DMS114 treated with DMSO at 0.1 percent for 48 hours (cell line): ENCODE measurements around the gene TFDP2.
"Not testable (repeated sequence)": the region's sequence is repeated elsewhere in the genome, so short reads cannot be mapped to it uniquely, and the experiment has no call there.

Experiments used
- DNase-seq: peaks from one replicate; lab custom pipeline; 2025; ENCODE audit not compliant: unreplicated experiment; lab: John Stamatoyannopoulos, UW

The TFDP2 gene

GRCh38 chr3:142022381-142022780, 127.0 kb downstream of the TFDP2 start:
- DNase-seq: peak; percentile 22

- DNase-seq: no peak
These were observed 128.2 kb downstream of the TFDP2 start for GRCh38 chr3:142021127-142021526.

GRCh38 chr3:142019794-142020320, 129.5 kb downstream of the TFDP2 start:
- no peak for DNase-seq

- no peak for DNase-seq
These were observed 135.4 kb downstream of the TFDP2 start for GRCh38 chr3:142013993-142014392.

DNA sequence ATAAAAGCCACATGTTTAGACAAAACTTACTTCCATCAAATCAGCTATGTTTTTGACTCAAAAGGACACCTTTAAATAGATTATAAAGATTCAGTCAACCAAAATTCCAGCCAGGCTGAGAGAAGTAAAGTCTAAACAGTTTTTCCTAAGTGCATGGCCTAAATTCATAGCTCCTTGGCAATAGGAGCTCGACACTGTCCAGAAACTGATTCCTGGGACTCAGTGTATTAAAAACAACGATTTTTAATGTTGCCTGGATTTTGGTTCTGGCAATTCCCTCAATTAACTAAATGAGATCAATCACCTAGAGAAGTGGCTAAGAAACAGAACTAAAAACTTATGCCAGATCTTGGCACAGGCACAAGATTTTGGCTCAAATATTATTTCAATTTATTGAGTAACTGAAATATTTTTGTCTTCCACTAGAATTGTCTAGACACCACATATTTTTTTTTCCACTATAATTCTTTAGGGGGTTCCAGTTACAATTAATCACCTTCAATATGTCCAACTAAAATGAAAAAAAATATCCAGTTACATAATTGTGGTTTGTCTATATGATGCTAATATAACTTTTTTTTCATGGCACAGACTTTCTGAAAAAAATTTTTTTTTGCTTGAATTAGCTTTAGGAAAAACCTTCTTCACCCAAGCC, 135.9 kb downstream of the TFDP2 start:
- no peak for DNase-seq

GRCh38 chr3:142009029-142009428, 140.3 kb downstream of the TFDP2 start:
- DNase-seq: no peak

DNA sequence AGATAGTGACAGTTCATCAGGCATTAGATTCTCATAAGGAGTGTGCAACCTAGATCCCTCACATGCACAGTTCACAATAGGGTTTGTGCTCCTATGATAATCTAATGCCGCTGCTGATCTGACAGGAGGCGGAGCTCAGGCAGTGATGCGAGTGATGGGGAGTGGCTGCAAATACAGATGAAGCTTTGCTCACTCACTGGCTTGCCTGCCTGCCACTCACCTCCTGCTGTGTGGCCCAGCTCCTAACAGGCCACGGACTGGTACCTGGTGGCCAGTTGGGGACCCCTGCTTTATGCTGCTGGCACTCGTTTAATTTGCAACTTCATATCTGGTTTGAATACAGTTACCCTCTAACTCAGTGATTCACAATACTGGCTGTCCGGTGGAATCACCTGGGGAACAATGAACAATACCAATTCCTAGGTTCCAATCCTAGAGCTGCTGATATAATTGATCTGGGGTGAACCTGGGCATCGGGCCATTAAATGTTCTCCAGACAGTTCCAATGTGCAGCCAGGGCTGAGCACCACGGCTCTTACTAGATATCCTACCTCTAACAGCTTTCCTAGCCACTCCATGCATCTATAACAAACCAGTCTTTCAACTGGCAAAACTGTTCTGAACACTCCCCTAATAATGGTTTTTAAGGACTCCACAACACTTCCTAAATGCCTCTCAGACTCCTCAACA, 141.5 kb downstream of the TFDP2 start:
- DNase-seq: no peak

DNA sequence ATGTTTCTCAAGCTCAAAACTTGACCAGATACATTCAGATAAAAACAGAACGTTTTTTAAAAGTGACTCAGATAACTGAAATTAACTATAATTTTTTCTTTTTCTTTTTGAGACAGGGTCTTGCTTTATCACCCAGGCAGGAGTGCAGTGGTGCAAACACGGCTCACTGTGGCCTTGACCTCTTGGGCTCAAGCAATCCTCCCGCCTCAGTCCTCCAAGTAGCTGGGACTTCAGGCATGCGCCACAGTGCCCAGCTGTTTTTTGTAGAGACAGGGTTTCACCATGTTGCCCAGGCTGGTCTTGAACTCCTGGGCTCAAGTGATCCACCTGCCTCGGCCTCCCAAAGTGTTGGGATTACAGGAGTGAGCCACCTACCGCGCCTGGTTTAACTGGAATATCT, 144.4 kb downstream of the TFDP2 start:
- not testable (repeated sequence) for DNase-seq

DNA sequence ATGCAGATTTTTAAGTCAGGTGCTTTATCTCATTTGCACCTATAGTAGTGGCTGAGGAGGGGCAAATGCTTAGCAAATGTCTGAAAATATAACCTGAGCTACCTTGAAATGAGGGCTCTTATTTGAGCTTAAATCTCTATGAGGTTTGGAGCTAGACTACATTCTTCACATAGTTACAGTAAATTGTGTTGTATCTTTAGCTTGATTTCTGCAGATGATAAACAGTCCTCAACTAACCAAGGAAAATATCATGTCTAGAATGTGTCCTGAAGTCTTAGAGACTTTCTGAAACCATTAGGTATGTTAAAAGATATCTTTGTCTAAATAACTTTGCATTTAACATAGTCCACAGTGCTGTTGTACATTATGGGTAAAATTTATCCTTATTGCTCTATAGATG, 145.3 kb downstream of the TFDP2 start:
- no peak for DNase-seq

- no peak for DNase-seq
These were observed 146.1 kb downstream of the TFDP2 start for GRCh38 chr3:142003291-142003690.

DNA sequence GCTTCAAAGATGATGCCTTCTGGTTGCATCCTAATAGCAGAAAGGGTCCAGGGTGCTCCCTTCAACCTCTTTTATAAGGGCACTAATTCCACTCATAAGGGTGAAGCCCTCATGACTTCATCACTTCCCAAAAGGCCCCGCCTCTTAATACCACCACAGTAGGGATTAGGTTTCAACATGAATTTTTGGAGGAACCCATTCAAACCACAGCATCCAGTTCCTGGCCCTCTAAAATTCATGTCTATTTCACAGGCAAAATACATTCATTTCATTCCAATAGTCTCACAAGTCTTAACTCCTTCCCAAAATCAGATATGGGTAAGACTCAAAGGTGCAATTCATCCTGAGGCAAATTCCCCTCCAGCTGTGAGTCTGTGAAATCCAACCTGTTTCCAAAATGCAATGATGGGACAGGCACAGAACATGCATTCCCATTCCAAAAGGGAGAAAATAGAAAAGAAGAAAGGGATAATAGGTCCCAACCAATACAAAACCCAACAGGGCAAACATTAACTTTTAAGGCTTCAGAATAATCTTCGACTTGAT, 148.9 kb downstream of the TFDP2 start:
- no peak for DNase-seq

- peak; percentile 28 for DNase-seq
These were observed 150.6 kb downstream of the TFDP2 start for GRCh38 chr3:141998669-141999290.

- DNase-seq: no peak
These were observed 152.9 kb downstream of the TFDP2 start for GRCh38 chr3:141996437-141996836.

- DNase-seq: no peak
These were observed 154.5 kb downstream of the TFDP2 start for GRCh38 chr3:141994856-141995255.

- no peak for DNase-seq
These were observed 156.8 kb downstream of the TFDP2 start for GRCh38 chr3:141992512-141992911.

GRCh38 chr3:141986548-141987107, 162.7 kb downstream of the TFDP2 start:
- no peak for DNase-seq

DNA sequence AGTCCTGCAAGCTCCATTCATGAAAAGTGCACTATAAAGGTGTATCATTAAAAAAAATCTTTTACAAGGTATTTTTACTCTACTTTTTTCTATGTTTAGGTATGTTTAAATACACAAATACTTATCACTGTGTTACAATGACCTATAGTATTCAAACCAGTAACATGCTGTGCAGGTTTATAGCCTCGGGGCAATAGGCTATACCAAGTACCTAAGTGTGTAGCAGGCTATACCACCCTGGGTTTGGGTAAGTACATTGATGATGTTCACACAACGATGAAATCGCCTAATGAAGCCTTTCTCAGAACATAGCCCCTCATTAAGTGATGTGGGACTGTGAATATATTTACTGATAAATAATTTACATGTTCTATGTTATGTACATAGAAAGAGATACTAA, 168.3 kb downstream of the TFDP2 start:
- DNase-seq: no peak

DNA sequence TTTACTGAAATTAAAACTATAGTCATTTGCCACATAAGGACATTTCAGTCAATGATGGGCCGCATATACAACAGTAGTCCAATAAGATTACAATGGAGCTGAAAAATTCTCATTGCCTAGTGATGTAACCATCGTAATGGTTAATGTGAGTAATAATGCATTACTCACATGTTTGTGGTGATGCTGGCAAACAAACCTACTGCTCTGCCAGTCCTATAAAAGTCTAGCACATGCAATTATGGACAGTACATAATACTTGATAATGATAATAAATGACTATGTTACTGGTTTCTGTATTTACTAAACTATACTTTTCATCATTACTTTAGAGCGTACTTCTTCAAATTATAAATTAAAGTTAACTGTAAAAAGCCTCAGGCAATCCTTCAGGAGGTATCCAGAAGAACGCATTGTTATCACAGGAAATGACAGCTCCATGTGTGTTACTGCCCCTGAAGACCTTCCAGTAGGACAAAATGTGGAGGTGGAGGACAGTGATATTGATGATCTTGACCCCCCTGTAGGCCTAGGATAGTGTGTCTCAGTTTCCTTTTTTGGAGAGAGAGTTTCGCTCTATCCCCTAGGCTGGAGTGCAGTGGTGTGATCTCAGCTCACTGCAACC, 170.2 kb downstream of the TFDP2 start:
- no peak for DNase-seq

DNA sequence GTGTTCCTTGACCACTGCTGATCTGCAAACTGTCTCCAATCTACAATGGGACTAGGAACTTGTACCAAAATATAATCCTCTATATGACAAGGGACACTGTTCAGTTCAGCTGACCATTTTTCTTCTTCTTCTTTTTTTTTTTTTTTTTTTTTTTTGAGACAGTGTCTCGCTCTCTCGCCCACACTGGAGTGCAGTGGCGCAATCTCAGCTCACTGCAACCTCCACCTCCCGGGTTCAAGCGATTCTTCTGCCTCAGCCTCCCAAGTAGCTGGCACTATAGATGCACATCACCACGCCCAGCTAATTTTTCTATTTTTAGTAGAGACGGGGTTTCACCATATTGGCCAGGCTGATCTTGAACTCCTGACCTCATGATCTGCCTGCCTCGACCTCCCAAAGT, 174.6 kb downstream of the TFDP2 start:
- DNase-seq: not testable (repeated sequence)

DNA sequence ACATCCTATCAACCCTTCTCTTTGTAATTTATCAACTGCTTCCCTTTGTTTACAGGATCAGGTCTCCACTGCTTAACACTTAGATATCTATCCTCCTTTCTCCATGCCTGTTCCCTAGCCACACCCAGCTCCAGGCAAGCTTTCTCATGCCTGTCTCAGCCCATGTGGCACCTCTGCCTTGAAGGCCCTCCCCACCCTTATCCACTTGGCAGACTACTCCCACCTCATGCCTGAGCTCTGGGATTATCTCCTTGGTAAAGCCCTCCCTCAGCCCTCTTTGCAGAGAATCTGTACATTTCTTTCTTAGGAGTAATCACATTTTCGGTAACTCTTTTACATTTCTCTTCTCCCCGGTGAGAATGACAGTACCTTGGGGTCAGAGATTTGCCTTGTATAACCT, 176.9 kb downstream of the TFDP2 start:
- DNase-seq: no peak

DNA sequence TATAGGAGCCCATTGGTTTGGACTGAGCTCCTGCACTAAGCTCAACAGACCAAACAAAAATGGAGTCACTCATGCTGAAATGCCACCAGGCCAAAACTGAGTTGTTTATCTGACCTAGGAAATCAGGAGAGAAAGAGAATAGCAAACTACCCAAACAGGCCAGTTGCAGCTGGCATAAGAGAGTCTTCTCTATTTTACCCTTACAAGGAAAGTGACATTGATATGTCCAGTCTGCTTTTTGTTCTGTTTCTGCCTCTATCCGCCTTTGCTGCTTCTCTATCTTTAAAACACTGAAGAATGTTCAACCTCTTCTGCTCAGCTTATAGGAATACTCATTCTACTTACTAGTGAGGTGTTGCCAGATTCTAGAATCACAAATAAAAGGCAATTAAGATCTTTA, 177.8 kb downstream of the TFDP2 start:
- DNase-seq: no peak
